ENCODE measurements around the gene PFDN2.
A peak's percentile ranks its signal among the peaks of the same experiment; 100 is the strongest.
"Not testable (repeated sequence)": the region's sequence is repeated elsewhere in the genome, so short reads cannot be mapped to it uniquely, and the experiment has no call there.

The PFDN2 gene

DNA sequence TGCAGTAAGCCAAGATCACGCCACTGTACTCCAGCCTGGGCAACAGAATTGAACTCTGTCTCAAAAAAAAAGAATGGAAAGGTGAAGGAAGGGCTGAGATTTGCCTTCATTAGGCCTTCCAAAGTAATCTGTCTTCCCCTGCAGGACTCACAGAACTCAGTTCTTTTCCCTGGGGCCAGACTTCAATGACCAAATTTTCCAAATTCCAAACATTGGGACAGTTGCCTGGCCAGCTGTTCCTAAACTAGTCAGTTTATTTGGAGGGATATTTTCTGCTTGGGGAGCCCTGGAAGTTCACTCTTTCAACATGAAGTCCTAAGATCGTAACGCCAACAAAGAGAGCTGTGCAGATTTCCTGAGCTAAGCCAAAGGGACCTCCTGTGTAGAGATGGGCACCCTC is 20.0 kb upstream of the PFDN2 start:
- DNase-seq = no peak

GRCh38 chr1:161133220-161133740 is 15.4 kb upstream of the PFDN2 start:
- no peak for DNase-seq

GRCh38 chr1:161132410-161133219 is 14.8 kb upstream of the PFDN2 start, which contains the start of gene DEDD:
Gene DEDD, minus strand, starts transcription at chr1:161132667. Its CDS starts 8,205 bp downstream, at chr1:161124462.
- peak; percentile 95 for DNase-seq

DNA sequence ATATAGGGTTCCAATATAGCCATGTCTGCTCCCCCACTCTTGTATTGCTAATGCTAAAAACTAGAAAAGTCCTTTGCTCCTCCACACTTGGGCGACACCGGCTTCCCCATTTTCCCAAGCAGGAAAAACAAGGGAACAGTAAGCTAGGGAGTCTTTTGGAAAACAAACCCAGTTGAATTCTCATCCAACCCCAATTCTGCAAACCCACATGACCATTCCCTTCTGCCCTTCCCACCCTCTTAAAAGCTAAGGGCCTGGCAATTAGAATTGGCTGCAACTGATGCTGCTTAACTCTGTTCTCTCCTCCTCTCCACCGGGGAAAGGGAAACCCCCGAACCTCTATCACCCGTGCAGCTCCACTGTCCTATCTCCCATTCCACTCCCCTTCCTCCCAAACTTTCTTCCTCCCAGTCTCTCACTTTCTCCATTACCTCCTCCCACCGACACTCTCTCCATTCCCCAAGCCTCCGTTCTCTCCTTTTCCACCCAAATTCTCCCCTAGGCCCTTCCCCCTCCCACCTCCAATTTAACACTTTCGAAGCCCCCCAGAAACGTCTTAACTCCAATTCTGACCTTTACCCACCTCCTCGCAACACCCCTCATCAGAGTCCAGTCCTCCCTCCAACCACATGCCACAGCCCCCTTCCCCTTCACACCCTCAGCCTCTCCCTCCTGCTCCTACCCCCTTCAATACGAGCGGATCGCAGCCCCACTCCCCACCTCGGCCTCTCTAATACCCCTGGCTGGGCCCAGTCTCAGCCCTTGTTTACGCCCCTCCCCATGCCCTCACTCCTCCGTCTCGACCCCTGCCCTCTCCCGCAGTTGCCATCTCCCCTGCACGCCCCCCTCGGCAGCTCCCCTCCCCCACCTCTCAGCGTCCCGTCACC is 13.9 kb upstream of the PFDN2 start:
- DNase-seq = peak; percentile 24

DNA sequence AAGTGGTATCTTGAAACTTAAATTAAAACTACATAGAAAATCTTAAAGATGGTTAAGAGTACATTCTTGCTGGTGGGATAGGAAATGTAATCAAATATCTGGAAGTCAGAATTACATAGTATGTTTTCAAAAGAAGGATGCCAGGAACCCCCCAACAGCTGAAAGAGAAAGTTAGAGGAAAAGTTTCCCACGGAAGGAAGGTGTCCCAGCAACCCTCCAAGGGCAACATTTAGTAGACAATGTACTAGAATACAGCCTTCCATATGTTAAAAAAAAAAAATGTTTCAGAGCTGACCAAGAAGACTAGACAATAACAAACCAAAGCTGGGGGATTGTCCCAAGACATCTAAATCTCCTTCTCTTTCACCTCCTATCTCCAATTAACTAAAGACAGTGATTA is 12.4 kb upstream of the PFDN2 start:
- DNase-seq = no peak

DNA sequence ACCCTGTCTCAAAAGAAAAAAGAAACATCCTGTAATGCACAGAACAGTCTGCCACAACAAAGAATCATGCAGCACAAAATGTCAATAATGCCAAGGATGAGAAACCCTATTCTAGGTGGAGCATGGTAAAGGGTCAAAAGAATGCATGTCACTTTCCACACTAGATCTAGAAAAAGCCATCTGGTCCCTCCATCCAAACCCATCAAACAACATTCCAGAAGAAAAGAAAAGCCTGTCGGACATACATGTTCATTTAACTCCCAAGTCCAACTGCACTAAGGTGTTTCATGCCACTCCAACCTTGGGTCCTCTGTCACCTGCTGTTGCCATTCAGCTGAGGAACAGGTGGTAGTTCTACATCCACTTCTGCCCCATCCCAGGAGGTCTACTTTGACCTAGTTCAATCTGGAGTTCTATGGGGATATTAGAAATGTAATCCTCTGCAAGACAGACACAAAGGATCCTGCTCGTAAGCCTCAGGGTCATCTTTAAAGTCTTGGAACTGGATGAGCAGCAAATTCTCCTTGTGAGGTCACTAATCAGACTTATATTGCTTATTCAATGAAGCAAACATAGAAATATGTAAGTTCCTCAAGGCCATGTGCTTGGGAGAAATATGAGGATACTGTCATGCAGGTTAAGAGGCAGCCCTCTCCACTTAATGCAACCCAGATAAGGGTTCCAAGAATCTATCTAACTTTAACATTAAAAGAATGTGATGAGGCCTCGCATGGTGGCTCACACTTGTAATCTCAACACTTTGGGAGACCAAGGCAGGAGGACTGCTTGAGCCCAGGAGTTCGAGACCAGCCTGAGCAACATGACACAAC is 11.0 kb upstream of the PFDN2 start:
- no peak for DNase-seq

- no peak for DNase-seq
Measured at GRCh38 chr1:161127649-161128048, 9.8 kb upstream of the PFDN2 start.

GRCh38 chr1:161122967-161123366 is 5.1 kb upstream of the PFDN2 start:
- DNase-seq = no peak

GRCh38 chr1:161121834-161122233 is 4.0 kb upstream of the PFDN2 start:
- no peak for DNase-seq

DNA sequence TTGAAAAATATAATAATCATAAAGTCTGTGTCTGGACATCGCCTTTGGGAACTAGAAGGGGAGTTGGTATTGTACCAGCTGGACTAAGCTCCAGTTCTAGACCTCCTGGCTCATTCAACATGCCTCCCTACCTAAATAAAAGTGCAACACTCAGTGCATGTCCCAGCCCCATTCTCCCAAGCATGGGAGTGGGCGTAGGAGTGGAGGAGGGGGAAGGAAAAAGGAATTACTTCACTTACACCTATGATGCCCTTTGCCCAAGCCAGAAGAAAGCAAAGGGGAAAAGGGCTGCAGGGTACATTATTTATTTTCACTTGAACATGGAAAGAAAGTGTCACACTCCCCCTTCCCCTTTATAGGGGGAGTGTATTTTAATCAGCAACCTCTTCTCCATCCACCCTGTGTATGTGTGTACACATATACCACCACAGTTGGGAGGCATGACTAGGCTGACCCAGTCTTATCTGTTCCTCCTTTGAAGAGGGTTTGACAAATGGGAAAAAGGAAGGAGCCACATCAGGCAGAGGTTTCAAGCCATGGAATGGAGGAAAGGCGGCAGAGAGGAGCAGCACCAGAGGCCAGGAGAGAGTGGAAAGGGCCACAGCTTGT is 3.3 kb upstream of the PFDN2 start:
- DNase-seq = no peak

GRCh38 chr1:161119092-161119903 is 1.5 kb upstream of the PFDN2 start:
- no peak for DNase-seq

DNA sequence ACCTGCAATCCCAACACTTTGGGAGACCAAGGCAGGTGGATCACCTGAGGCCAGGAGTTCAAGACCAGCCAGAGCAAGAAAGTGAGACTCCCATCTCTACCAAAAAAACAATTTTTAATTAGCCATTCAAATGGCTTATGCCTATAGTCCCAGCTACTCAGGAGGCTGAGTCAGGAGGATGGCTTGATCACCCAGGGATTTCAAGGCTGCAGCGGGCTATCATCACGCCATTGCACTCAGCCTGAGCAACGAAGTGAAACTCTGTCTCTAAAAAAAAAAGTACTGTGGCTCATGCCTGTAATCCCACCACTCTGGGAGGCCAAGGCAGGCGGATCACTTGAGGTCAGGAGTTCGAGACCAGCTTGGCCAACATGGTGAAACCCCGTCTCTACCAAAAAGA is 1.9 kb downstream of the PFDN2 start:
- DNase-seq = not testable (repeated sequence)

DNA sequence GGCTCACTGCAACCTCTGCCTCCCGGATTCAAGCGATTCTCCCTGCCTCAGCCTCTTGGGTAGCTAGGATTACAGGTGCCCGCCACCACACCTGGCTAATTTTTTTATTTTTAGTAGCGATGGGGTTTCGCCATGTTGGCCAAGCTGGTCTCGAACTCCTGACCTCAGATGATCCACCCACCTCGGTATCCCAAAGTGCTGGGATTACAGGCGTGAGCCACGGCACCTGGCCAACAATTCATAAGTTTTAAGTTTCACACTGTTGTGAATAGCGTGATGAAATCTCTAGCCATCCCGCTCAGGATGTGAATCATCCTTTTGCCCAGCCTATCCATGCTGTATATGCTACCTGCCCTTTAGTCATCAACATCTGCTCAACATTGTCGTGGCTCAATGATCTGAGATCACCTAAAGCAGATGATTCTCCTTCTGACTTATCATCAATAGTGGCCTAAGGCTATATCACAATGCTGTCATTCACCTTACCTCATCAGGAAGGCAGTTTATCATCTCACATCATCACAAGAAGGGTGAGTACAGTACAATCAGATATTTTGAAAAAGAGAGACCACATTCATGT is 2.6 kb downstream of the PFDN2 start:
- DNase-seq = no peak

- DNase-seq = no peak
Measured at GRCh38 chr1:161114556-161114955, 3.3 kb downstream of the PFDN2 start.

DNA sequence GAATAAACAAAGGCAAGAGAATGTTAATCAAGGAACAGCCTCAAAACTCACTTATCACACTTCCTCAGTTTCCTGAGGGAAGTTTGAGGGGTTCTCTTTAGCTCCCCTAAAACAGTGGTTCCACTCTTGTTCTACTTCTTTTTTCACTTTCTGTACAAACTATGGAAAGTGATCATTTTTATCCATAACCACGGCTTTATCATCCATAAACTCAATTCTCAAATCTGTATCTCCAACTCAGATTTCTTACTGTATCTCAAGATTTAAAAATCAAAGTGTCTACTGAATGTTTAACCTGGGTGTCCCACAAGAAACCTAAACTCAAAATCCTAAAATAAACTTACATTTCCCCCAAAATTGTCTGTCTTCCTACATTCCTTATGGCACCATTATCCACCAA is 3.9 kb downstream of the PFDN2 start:
- DNase-seq = no peak

DNA sequence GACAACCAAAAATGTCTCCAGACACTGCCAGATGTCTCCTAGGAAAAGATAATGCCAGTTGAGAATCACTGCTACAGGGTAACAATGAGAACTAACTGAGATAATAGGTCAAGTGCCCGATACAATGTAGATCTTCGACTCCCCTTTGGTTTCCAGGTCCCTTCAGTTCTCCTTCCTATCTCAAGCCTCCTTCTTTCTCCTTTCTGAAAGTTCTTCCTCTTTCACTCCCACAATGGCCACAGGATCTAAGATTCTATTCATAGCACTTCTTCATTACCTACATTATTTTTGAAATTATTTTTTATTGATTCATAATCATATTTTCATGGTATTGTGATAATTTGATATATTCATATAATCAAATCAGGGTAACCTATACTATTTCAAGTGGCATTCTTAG is 6.3 kb downstream of the PFDN2 start:
- DNase-seq = no peak

DNA sequence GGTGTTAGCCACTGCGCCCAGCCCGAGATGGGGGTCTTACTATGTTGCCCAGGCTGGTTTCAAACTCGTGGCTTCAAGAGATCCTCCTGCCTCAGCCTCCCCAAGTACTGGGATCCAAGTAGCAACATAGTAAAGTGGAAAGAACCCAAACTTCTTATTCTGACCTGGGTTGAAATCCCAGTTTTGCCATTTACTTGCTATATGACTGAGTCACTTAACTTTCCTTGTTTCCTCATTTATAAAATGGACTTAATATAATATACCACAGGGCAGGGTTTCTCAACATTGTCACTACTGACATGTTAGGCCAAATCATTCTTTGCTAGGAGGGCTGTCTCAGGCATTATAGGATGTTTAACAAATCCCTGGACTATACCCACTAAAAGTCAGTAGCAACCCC is 6.7 kb downstream of the PFDN2 start:
- no peak for DNase-seq

- no peak for DNase-seq
Measured at GRCh38 chr1:161106431-161106830, 11.4 kb downstream of the PFDN2 start.

GRCh38 chr1:161100556-161100955 is 17.3 kb downstream of the PFDN2 start:
- no peak for DNase-seq

DNA sequence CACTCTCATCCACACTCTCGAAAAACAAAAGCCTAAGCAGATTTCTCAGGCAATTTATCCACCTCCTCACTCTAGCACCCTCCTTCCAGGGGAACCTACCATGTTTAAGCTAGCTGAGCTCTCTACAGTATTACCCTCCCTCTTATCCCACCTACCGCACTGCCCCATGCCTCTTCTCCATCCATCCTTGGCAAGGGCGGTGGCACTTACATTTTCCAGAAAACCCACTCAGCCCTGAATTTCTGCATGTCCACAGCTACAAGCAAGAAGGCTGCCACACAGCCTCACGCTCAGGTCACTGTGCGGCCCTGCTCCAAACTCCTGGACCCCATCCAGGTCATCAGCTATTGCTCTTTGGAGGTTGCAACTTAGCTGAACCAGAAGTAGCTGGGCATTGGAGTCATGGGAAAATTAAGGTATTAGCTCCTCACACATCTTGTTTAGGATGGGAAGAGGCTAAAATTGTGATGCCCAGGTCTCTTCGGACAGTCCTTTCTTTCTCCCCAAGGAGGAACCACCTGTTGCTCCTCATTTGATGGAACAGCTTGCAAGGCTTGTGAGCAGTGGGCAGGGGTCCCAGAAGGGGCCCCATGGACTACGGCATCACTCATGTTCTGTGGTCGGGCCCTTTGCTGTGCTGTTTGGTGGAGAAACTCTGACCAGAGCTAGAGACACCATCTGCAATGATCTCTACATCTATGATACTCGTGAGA is 18.6 kb downstream of the PFDN2 start:
- no peak for DNase-seq
